ENCODE measurements around the gene XPNPEP1. TPM values are rescaled to one million over a fixed set of nuclear protein-coding genes. Genes with fewer than 3 reads are reported as not detected.

The XPNPEP1 gene
- total and polyA plus RNA-seq, 8 donors = 49.0 to 93.6 (median 80.5) TPM

GRCh38 chr10:109964318-109964717 lies 41.0 kb upstream of the XPNPEP1 start:
- H3K4me3 ChIP-seq = no peak overlapping the region
- no peaks in the 10 kb centered on the region for H3K27me3 ChIP-seq
- H3K9me3 ChIP-seq = no peaks in the 10 kb centered on the region
- H3K4me1 ChIP-seq = peaks cover 9 to 11% of the 10 kb centered on the region in 2 donors
- TF ChIP-seq CTCF (IDR thresholded peaks at IDR 0.05) = no peak
- no peak overlapping the region for H3K27ac ChIP-seq
- DNase-seq (no peak), ATAC-seq (no peak)
- intact Hi-C loops (cut with DNase I) = no loop called here
- H3K36me3 ChIP-seq = no peaks in the 10 kb centered on the region

GRCh38 chr10:109963439-109963838 lies 40.1 kb upstream of the XPNPEP1 start:
- intact Hi-C loops (cut with DNase I) = no loop called here
- no peaks in the 10 kb centered on the region for H3K9me3 ChIP-seq
- H3K4me1 ChIP-seq = peaks cover 9 to 11% of the 10 kb centered on the region in 2 donors
- no peaks in the 10 kb centered on the region for H3K36me3 ChIP-seq
- TF ChIP-seq CTCF (IDR thresholded peaks at IDR 0.05) = no peak
- H3K27ac ChIP-seq = no peak overlapping the region
- H3K4me3 ChIP-seq = no peak overlapping the region
- H3K27me3 ChIP-seq = no peaks in the 10 kb centered on the region
- no peak for DNase-seq
- no peak for ATAC-seq

- intact Hi-C loops (cut with DNase I) = no loop called here
Observed at GRCh38 chr10:109962247-109962646, 38.9 kb upstream of the XPNPEP1 start.

GRCh38 chr10:109961174-109962001 lies 38.1 kb upstream of the XPNPEP1 start:
- Histone ChIP-seq H3K4me3 (no peak overlapping the region), H3K27me3 (no peaks in the 10 kb centered on the region), H3K9me3 (no peaks in the 10 kb centered on the region), H3K4me1 (no peaks in the 10 kb centered on the region), H3K27ac (no peak overlapping the region), H3K36me3 (no peaks in the 10 kb centered on the region)
- ATAC-seq = no peak
- TF ChIP-seq CTCF (IDR thresholded peaks at IDR 0.05) = no peak
- intact Hi-C loops (cut with DNase I) = no loop called here
- no peak for DNase-seq

More at GRCh38 chr10:109962247-109962646, 38.9 kb upstream of the XPNPEP1 start:
- peaks cover 3 to 4% of the 10 kb centered on the region in 2 donors for H3K4me1 ChIP-seq
- no peak for TF ChIP-seq CTCF (IDR thresholded peaks at IDR 0.05)
- no peak for ATAC-seq
- no peaks in the 10 kb centered on the region for H3K9me3 ChIP-seq
- no peaks in the 10 kb centered on the region for H3K27me3 ChIP-seq
- H3K27ac ChIP-seq = no peak overlapping the region
- H3K4me3 ChIP-seq = no peak overlapping the region
- no peak for DNase-seq
- no peaks in the 10 kb centered on the region for H3K36me3 ChIP-seq

GRCh38 chr10:109960682-109961081 lies 37.4 kb upstream of the XPNPEP1 start:
- no peak for TF ChIP-seq CTCF (IDR thresholded peaks at IDR 0.05)
- no peak for ATAC-seq
- Histone ChIP-seq H3K27ac (no peak overlapping the region), H3K4me1 (no peaks in the 10 kb centered on the region), H3K4me3 (no peak overlapping the region), H3K36me3 (no peaks in the 10 kb centered on the region), H3K27me3 (no peaks in the 10 kb centered on the region), H3K9me3 (no peaks in the 10 kb centered on the region)
- DNase-seq = no peak
- intact Hi-C loops (cut with DNase I) = no loop called here
